AG09309 (cell line): Measurements from ENCODE around the gene WBP2.

Source experiments
- DNase-seq: peaks from one replicate; pipeline ENCODE4 v3.0.0-alpha.2; 2010; ENCODE audit warnings: low read depth
- H3K4me3 ChIP-seq: 2 replicates; pipeline ENCODE4 v1.5.1; 2011; ENCODE audit warnings: mild to moderate bottlenecking, low read depth, low read length, moderate library complexity; ENCODE audit not compliant: control insufficient read depth
- TF ChIP-seq, protein P1 (sequence below): IDR thresholded peaks from 2 replicates; pipeline ENCODE4 v1.5.1; 2011; ENCODE audit warnings: mild to moderate bottlenecking, low read depth, low read length, inconsistent platforms; ENCODE audit not compliant: insufficient read depth, control insufficient read depth; ENCODE audit errors: missing control alignments

Gene WBP2

DNA sequence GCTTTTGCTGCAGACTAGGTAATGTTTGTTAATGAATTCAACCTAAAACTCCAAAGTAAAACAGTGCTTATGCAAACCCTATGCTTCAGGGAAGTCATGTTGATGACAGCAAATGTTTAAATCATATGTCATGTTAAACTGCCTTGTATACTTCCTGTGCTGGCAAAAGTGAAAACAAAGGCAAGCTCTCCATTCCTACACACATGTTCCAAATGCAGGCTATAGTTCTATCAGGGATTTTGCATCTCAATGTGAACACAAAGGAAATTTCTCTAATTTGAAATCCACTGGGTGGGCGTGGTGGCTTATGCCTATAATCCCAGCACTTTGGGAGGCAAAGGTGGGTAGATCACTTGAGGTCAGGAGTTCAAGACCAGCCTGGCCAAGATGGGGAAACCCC is 51.3 kb downstream of the WBP2 start:
- DNase-seq, result no peak
- TF ChIP-seq, protein P1, sequence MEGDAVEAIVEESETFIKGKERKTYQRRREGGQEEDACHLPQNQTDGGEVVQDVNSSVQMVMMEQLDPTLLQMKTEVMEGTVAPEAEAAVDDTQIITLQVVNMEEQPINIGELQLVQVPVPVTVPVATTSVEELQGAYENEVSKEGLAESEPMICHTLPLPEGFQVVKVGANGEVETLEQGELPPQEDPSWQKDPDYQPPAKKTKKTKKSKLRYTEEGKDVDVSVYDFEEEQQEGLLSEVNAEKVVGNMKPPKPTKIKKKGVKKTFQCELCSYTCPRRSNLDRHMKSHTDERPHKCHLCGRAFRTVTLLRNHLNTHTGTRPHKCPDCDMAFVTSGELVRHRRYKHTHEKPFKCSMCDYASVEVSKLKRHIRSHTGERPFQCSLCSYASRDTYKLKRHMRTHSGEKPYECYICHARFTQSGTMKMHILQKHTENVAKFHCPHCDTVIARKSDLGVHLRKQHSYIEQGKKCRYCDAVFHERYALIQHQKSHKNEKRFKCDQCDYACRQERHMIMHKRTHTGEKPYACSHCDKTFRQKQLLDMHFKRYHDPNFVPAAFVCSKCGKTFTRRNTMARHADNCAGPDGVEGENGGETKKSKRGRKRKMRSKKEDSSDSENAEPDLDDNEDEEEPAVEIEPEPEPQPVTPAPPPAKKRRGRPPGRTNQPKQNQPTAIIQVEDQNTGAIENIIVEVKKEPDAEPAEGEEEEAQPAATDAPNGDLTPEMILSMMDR, result no peak
- no peak overlapping the region for H3K4me3 ChIP-seq

DNA sequence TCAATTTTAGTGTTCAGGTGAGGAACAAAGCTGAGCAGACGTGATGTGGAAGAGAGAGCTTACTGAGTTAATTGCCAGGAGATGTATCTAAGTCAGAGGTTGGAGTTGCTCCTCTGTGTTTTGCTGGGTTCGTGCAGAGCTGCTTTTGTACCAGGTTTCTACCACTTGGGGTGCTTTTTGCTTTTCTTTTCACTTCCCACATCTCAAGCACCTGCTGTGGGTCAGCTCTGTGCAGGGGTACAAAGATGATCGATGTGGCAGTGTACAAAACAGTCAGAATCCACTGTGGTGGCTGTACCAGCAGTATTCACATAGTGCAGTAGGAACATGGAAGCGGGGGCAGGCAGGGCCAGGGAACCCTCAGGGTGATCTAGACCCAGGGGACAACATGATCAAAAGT is 55.7 kb downstream of the WBP2 start:
- H3K4me3 ChIP-seq, result no peak overlapping the region
- TF ChIP-seq, protein P1, result no peak
- no peak for DNase-seq

DNA sequence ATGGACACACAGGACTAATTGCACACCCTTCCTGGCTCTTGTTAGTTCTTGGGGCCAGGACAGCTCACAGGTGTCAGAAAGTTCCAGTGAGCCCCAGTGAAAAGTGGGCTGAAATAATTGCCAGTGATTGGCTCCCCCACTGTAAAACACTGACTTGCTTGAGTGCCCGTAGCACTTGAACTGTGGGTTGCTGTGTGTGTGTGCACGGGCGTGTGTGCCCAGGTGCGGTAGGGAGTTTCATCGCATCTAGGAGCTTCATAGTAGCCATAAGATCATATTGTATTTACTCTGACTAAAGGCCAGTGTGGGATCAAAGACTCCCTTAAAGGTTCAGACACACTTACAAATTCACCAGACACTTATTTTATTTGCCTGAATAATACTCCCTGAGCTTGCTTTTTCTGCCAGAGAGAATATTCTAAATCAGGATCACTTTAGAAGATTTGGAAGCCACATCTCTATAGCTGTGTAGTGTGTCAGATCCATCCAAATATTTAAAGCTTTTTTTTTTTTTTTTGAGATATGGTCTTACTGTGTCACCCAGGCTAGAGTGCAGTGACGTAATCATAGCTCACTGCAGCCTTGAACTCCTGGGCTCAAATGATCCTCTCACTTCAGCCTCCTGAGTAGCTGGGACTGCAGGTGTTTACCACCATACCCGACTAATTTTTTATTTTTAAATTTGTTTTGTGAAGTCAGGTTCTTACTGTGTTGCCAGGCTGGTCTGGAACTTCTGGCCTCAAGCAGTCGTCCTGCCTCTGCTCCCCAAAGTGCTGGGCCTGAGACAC is 59.1 kb downstream of the WBP2 start:
- no peak for DNase-seq
- H3K4me3 ChIP-seq, result no peak overlapping the region
- TF ChIP-seq, protein P1, result no peak
